ENCODE data around the gene XG. TPM values are rescaled to one million over a fixed set of nuclear protein-coding genes. Genes with fewer than 3 reads are reported as not detected.

The XG gene
- total and polyA plus RNA-seq, 5 donors: 0.43 to 1.6 (median 1.0) TPM

GRCh38 chrX:2823795-2824386 lies 72.1 kb downstream of the XG start:
- no peak overlapping the region for H3K27ac ChIP-seq (ENCODE audit: low read length)
- no peaks in the 10 kb centered on the region for H3K27me3 ChIP-seq (ENCODE audit: control insufficient read depth, insufficient read depth)
- DNase-seq (no peak), ATAC-seq (no peak)
- no peaks in the 10 kb centered on the region for H3K9me3 ChIP-seq (ENCODE audit: control insufficient read depth, low read length)
- H3K4me3 ChIP-seq (ENCODE audit: low read length): no peak overlapping the region
- 45% methylated on average over 13 of the region's 13 CpGs for WGBS
- no peaks in the 10 kb centered on the region for H3K4me1 ChIP-seq (ENCODE audit: control insufficient read depth, insufficient read depth, low read length)
- intact Hi-C loops (cut with DNase I): no loop called here

GRCh38 chrX:2824886-2825285 lies 73.0 kb downstream of the XG start:
- H3K27ac ChIP-seq (ENCODE audit: low read length): no peak overlapping the region
- no peaks in the 10 kb centered on the region for H3K9me3 ChIP-seq (ENCODE audit: control insufficient read depth, low read length)
- H3K4me3 ChIP-seq (ENCODE audit: low read length): no peak overlapping the region
- no peaks in the 10 kb centered on the region for H3K4me1 ChIP-seq (ENCODE audit: control insufficient read depth, insufficient read depth, low read length)
- DNase-seq (no peak), ATAC-seq (no peak)
- no peaks in the 10 kb centered on the region for H3K27me3 ChIP-seq (ENCODE audit: control insufficient read depth, insufficient read depth)
- intact Hi-C loops (cut with DNase I): no loop called here

GRCh38 chrX:2828344-2828958 lies 76.6 kb downstream of the XG start, which contains the start of gene GYG2:
TSS of gene GYG2 (plus strand) at chrX:2828930. CDS start at chrX:2830189, 1,259 bp downstream.
- DNase-seq (peak in 1 of 3 donors; percentile 42), ATAC-seq (peak; percentile 36)
- peak within 1 kb of the TSS; percentile 52 for H3K4me3 ChIP-seq (ENCODE audit: low read length)
- WGBS: 14% methylated on average over 51 of the region's 56 CpGs
- H3K9me3 ChIP-seq (ENCODE audit: control insufficient read depth, low read length): no peaks in the 10 kb centered on the region
- no peak within 1 kb of the TSS for H3K27ac ChIP-seq (ENCODE audit: low read length)
- intact Hi-C loops (cut with DNase I): no loop called here
- no peaks in the 10 kb centered on the region for H3K4me1 ChIP-seq (ENCODE audit: control insufficient read depth, insufficient read depth, low read length)
- no peaks in the 10 kb centered on the region for H3K27me3 ChIP-seq (ENCODE audit: control insufficient read depth, insufficient read depth)

GRCh38 chrX:2828959-2829411 lies 77.1 kb downstream of the XG start:
- peak overlapping the region; percentile 52 for H3K4me3 ChIP-seq (ENCODE audit: low read length)
- no peaks in the 10 kb centered on the region for H3K9me3 ChIP-seq (ENCODE audit: control insufficient read depth, low read length)
- DNase-seq: peak in 2 of 3 donors; percentile 37 to 58
- H3K27ac ChIP-seq (ENCODE audit: low read length): no peak overlapping the region
- intact Hi-C loops (cut with DNase I): no loop called here
- H3K27me3 ChIP-seq (ENCODE audit: control insufficient read depth, insufficient read depth): no peaks in the 10 kb centered on the region
- peak; percentile 19 to 29 for ATAC-seq
- 2% methylated on average over 43 of the region's 44 CpGs for WGBS
- no peaks in the 10 kb centered on the region for H3K4me1 ChIP-seq (ENCODE audit: control insufficient read depth, insufficient read depth, low read length)

- no peaks in the 10 kb centered on the region for H3K9me3 ChIP-seq (ENCODE audit: control insufficient read depth, low read length)
- no peaks in the 10 kb centered on the region for H3K4me1 ChIP-seq (ENCODE audit: control insufficient read depth, insufficient read depth, low read length)
- no peaks in the 10 kb centered on the region for H3K27me3 ChIP-seq (ENCODE audit: control insufficient read depth, insufficient read depth)
- DNase-seq (peak in 1 of 3 donors; percentile 55), ATAC-seq (peak in 1 of 2 donors; percentile 23)
- H3K27ac ChIP-seq (ENCODE audit: low read length): no peak overlapping the region
- WGBS: 20% methylated on average over 57 of the region's 62 CpGs
- H3K4me3 ChIP-seq (ENCODE audit: low read length): peak overlapping the region; percentile 52
- intact Hi-C loops (cut with DNase I): no loop called here
These were observed 77.8 kb downstream of the XG start for GRCh38 chrX:2829469-2830246.

- intact Hi-C loops (cut with DNase I): no loop called here
- ATAC-seq (no peak), DNase-seq (no peak)
- no peaks in the 10 kb centered on the region for H3K9me3 ChIP-seq (ENCODE audit: control insufficient read depth, low read length)
- no peaks in the 10 kb centered on the region for H3K27me3 ChIP-seq (ENCODE audit: control insufficient read depth, insufficient read depth)
- H3K4me1 ChIP-seq (ENCODE audit: control insufficient read depth, insufficient read depth, low read length): no peaks in the 10 kb centered on the region
- H3K4me3 ChIP-seq (ENCODE audit: low read length): no peak overlapping the region
- H3K27ac ChIP-seq (ENCODE audit: low read length): no peak overlapping the region
- 88% methylated on average over 14 of the region's 14 CpGs for WGBS
These were observed 79.8 kb downstream of the XG start for GRCh38 chrX:2831471-2832228.

GRCh38 chrX:2837961-2838360 lies 86.1 kb downstream of the XG start:
- no peak for ATAC-seq
- 91% methylated on average over 2 of the region's 2 CpGs for WGBS
- H3K27ac ChIP-seq (ENCODE audit: low read length): no peak overlapping the region
- no peak overlapping the region for H3K4me3 ChIP-seq (ENCODE audit: low read length)
- no peaks in the 10 kb centered on the region for H3K27me3 ChIP-seq (ENCODE audit: control insufficient read depth, insufficient read depth)
- H3K4me1 ChIP-seq (ENCODE audit: control insufficient read depth, insufficient read depth, low read length): no peaks in the 10 kb centered on the region
- no peaks in the 10 kb centered on the region for H3K9me3 ChIP-seq (ENCODE audit: control insufficient read depth, low read length)
- intact Hi-C loops (cut with DNase I): no loop called here
- no peak for DNase-seq

- intact Hi-C loops (cut with DNase I): no loop called here
These were observed 89.1 kb downstream of the XG start for GRCh38 chrX:2840961-2841360.

GRCh38 chrX:2841537-2841936 lies 89.7 kb downstream of the XG start:
- intact Hi-C loops (cut with DNase I): no loop called here
- no peak for DNase-seq
- Histone ChIP-seq H3K4me3 (ENCODE audit: low read length) (no peak overlapping the region), H3K4me1 (ENCODE audit: control insufficient read depth, insufficient read depth, low read length) (no peaks in the 10 kb centered on the region), H3K27ac (ENCODE audit: low read length) (no peak overlapping the region), H3K27me3 (ENCODE audit: control insufficient read depth, insufficient read depth) (no peaks in the 10 kb centered on the region), H3K9me3 (ENCODE audit: control insufficient read depth, low read length) (no peaks in the 10 kb centered on the region)
- ATAC-seq: no peak
- WGBS: 54% methylated on average over 9 of the region's 9 CpGs

More at GRCh38 chrX:2840961-2841360, 89.1 kb downstream of the XG start:
- Histone ChIP-seq H3K4me3 (ENCODE audit: low read length) (no peak overlapping the region), H3K27ac (ENCODE audit: low read length) (no peak overlapping the region), H3K4me1 (ENCODE audit: control insufficient read depth, insufficient read depth, low read length) (no peaks in the 10 kb centered on the region), H3K27me3 (ENCODE audit: control insufficient read depth, insufficient read depth) (no peaks in the 10 kb centered on the region), H3K9me3 (ENCODE audit: control insufficient read depth, low read length) (no peaks in the 10 kb centered on the region)
- no peak for DNase-seq
- no peak for ATAC-seq
- 90% methylated on average over 1 of the region's 1 CpG for WGBS

- DNase-seq (no peak), ATAC-seq (no peak)
- Histone ChIP-seq H3K27ac (ENCODE audit: low read length) (no peak overlapping the region), H3K9me3 (ENCODE audit: control insufficient read depth, low read length) (no peaks in the 10 kb centered on the region), H3K4me1 (ENCODE audit: control insufficient read depth, insufficient read depth, low read length) (no peaks in the 10 kb centered on the region), H3K27me3 (ENCODE audit: control insufficient read depth, insufficient read depth) (no peaks in the 10 kb centered on the region), H3K4me3 (ENCODE audit: low read length) (no peak overlapping the region)
- intact Hi-C loops (cut with DNase I): no loop called here
These were observed 95.2 kb downstream of the XG start for GRCh38 chrX:2846992-2847391.

GRCh38 chrX:2848871-2849301 lies 97.0 kb downstream of the XG start:
- 63% methylated on average over 9 of the region's 9 CpGs for WGBS
- Histone ChIP-seq H3K9me3 (ENCODE audit: control insufficient read depth, low read length) (no peaks in the 10 kb centered on the region), H3K27ac (ENCODE audit: low read length) (no peak overlapping the region), H3K4me1 (ENCODE audit: control insufficient read depth, insufficient read depth, low read length) (no peaks in the 10 kb centered on the region), H3K4me3 (ENCODE audit: low read length) (no peak overlapping the region), H3K27me3 (ENCODE audit: control insufficient read depth, insufficient read depth) (no peaks in the 10 kb centered on the region)
- DNase-seq (no peak), ATAC-seq (no peak)
- intact Hi-C loops (cut with DNase I): no loop called here

Data from right cardiac atrium (tissue), 5 donors.